ENCODE results near the gene LRP1B.

Gene LRP1B

DNA sequence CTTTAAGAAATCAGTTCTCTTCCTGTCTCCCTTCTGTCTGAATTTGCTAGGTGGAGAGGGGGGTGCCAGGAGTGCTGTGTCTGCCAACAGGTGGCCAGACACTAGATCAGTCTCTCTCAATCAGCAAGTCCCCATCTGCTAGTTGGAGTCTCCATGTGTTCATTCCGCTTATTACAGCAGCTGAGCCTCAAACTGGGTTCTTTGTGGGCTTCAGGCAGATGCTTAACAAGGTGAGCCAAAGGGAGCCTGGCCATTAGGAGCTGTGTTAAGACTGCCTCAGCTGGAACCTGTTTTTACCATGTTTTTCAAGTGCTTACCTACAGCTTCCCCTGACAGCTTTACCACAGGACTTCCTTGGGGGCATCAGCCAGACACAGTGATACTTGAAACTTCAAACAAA lies 401.9 kb downstream of the LRP1B start:
- DNase-seq, result no peak

GRCh38 chr2:141728142-141728541 lies 402.7 kb downstream of the LRP1B start:
- no peak for DNase-seq

GRCh38 chr2:141724426-141724825 lies 406.4 kb downstream of the LRP1B start:
- DNase-seq, result no peak

GRCh38 chr2:141723814-141724213 lies 407.0 kb downstream of the LRP1B start:
- no peak for DNase-seq

- no peak for DNase-seq
Measured at GRCh38 chr2:141720476-141720875, 410.3 kb downstream of the LRP1B start.

DNA sequence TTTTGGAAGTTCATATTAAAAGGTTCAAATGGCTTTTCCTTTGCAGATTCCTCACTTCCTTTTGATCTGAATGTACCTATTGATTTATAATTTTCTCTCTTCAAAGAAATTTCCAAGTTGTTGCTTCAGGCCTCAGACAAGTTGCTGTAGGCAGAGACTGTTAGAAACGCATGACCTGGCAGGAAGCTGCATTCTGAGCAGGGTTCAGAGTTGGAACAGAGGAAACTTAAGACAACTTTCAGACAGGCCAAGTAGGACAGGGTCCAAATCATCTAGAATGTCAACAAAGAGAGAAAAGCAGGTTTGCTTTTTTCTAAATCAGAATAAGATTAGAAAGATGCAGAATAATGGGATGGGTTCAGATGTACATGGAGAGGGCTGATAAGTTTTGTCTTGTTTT lies 416.3 kb downstream of the LRP1B start:
- DNase-seq, result no peak

DNA sequence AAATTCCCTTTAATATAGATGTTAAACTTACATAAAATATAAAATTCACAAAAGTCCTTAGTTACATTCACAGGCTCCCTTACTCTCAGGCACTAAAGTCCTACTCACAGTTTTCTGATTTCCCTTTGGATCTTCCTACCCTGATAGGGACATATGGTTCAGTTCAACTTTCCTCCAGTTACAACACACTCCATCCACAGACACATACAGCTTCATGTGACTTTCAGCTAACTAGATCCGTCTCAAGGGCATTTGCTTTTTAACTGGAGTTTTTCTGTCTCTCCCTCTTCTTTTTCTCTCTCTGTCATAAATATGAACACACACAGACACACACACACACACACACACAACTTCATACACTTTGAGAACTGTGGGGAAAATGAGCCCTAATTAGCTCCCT lies 419.2 kb downstream of the LRP1B start:
- DNase-seq, result no peak

GRCh38 chr2:141710589-141711239 lies 420.1 kb downstream of the LRP1B start:
- no peak for DNase-seq

DNA sequence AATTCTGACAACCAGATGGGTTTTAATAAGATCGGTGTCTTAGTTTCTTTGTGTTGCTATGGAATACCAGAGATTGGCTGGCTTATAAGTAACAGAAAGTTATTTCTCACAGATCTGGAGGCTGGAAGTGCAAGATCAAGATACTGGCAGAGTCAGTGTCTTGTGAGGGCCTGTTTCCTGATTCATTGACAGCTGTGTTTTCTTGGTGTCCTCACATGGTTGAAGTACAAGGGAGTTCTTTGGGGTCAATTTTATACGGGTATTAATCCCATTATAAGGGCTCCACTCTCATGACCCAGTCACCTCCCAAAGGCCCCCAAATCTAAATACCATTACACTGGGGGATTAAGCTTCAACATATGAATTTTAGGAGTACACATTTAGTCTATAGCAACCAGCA lies 421.1 kb downstream of the LRP1B start:
- no peak for DNase-seq

DNA sequence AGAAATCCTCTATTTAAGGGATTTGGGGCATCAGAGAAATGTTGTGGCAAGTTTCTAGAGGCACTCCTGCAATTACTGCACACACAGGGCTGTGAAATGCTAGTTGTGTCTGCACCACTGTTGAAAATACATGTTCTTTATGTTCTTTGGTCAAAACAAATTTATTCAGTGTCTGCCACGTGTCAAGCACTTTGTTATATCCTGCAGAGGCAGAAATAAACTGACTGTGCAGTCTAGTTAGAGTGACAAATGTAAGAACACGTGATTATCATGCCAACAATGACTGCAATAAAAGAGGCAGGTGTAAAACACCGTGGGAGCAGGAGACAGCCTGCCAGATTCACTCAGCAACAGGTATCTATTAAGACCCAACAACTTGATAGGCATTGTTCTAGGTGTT lies 423.3 kb downstream of the LRP1B start:
- no peak for DNase-seq

- no peak for DNase-seq
Measured at GRCh38 chr2:141704541-141704940, 426.3 kb downstream of the LRP1B start.

DNA sequence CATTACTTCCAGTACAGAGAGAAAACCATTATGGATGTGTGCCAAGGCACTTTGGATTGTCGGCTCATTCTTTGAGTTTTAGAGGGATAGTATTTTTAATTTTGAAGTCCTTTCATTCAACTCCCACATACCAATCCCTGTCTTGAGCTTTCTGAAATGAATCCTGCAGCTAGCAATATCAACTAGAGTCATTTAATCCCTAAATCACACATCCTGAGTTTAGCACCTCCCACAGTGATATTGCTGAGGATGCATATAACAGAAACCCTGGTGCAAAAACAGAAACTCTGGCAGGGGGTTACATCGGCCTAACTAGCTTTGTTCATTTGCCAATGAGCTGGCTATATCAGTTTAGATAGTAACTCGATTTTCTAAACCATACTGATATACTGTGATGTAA lies 427.3 kb downstream of the LRP1B start:
- DNase-seq, result no peak

GRCh38 chr2:141701618-141702017 lies 429.2 kb downstream of the LRP1B start:
- DNase-seq, result no peak

GRCh38 chr2:141699573-141699972 lies 431.2 kb downstream of the LRP1B start:
- DNase-seq, result no peak

- DNase-seq, result no peak
Measured at GRCh38 chr2:141698500-141698899, 432.3 kb downstream of the LRP1B start.

DNA sequence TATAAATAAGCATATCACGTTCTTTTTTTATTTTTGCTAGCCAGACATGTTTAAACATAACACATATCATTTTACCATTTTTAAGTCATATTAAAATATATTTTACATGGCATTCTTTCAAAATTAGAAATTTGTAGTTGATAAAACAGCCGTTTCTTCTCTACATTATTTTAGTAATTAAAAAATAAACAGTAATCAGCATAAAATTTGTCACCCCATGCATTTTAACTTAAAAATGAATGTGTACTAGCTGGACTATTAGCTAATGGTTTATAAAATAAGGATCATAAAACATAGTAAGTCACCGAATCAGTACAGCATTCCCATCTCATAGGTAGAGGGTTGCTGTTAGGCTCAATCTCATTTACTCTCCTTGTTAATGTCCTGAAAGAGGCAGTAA lies 433.8 kb downstream of the LRP1B start:
- DNase-seq, result no peak

DNA sequence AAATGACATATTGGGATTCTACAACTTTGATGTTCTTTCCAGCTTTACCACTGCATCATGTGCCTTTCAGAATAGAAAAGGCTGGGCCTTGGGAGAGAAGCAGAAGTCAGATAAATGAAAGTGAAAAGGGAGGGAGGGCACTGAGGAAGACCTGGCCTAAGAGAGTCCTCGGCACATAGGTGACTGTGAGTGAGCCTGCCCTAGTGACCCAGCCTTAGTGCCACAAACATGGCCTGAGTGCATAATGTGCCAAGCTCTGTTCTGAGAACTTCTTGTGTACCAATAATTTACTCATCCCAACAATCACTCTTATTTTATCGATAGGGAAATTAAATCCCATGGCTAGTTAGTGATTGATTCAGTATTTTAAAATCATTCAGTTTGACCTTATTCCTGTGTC lies 436.6 kb downstream of the LRP1B start:
- no peak for DNase-seq

GRCh38 chr2:141692829-141693228 lies 438.0 kb downstream of the LRP1B start:
- no peak for DNase-seq

- no peak for DNase-seq
Measured at GRCh38 chr2:141676139-141676538, 454.7 kb downstream of the LRP1B start.

GRCh38 chr2:141666191-141666590 lies 464.6 kb downstream of the LRP1B start:
- DNase-seq, result no peak

GRCh38 chr2:141660232-141660631 lies 470.6 kb downstream of the LRP1B start:
- no peak for DNase-seq

- DNase-seq, result no peak
Measured at GRCh38 chr2:141654311-141654710, 476.5 kb downstream of the LRP1B start.

DNA sequence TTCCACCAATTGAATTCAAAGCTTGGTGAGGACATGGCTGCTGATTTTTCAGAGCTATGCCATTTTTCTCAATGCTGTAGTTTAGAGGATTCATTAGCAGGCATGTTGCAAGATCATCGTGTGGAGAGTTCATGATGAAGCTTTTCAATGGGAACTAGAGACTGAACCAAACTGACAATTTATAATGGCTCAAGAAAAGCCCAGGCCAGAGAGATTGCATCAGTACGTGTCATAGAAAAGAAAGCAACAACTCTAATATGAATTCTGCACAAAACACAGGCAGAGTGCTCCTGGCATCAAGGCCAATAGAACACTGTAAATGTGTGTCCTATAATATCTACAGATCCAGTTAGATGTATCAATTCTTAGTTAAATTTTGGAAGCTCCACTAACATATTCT lies 477.6 kb downstream of the LRP1B start:
- DNase-seq, result no peak

- no peak for DNase-seq
Measured at GRCh38 chr2:141652308-141652707, 478.5 kb downstream of the LRP1B start.

- DNase-seq, result no peak
Measured at GRCh38 chr2:141647353-141647752, 483.5 kb downstream of the LRP1B start.

- no peak for DNase-seq
Measured at GRCh38 chr2:141641462-141641861, 489.4 kb downstream of the LRP1B start.

Measured in activated T-cell treated with anti-CD3 and anti-CD28 coated beads, Interleukin-2, amount 50 U/mL, for 48 hours (primary cell).